Fibroblast of the aortic adventitia (primary cell): ENCODE measurements around the gene ATG10. TPM values are rescaled to one million over a fixed set of nuclear protein-coding genes. Genes with fewer than 3 reads are reported as not detected.

ENCODE experiments used
- DNase-seq: peaks from one replicate; pipeline ENCODE4 v3.0.0-alpha.2; 2010; ENCODE audit warnings: low read depth
- H3K4me3 ChIP-seq: 2 replicates; pipeline ENCODE4 v1.5.1; 2011; ENCODE audit warnings: low read depth, mild to moderate bottlenecking, control low read depth, low read length, moderate library complexity
- CTCF ChIP-seq: IDR thresholded peaks from 2 replicates; pipeline ENCODE4 v1.5.1; 2011; ENCODE audit warnings: mild to moderate bottlenecking, low read length, control low read depth, inconsistent platforms; ENCODE audit not compliant: insufficient read depth
- total RNA-seq: library from RNA; depleted of rRNA; stranded (reverse); fragments of >200 nt; gene quantifications from 2 replicates; pipeline ENCODE4 v1.2.3, GENCODE V29; 2012; ENCODE audit warnings: low replicate concordance

ATG10 gene
- total RNA-seq, 1 donor: 8.8 TPM

GRCh38 chr5:82276800-82277612, 305.2 kb downstream of the ATG10 start:
- DNase-seq: no peak
- no peak for TF ChIP-seq CTCF
- H3K4me3 ChIP-seq: peak overlapping the region; percentile 93

- peak; percentile 16 for DNase-seq
- TF ChIP-seq CTCF: no peak
- H3K4me3 ChIP-seq: peak overlapping the region; percentile 93
Observed at GRCh38 chr5:82277613-82277986, 305.8 kb downstream of the ATG10 start.

DNA sequence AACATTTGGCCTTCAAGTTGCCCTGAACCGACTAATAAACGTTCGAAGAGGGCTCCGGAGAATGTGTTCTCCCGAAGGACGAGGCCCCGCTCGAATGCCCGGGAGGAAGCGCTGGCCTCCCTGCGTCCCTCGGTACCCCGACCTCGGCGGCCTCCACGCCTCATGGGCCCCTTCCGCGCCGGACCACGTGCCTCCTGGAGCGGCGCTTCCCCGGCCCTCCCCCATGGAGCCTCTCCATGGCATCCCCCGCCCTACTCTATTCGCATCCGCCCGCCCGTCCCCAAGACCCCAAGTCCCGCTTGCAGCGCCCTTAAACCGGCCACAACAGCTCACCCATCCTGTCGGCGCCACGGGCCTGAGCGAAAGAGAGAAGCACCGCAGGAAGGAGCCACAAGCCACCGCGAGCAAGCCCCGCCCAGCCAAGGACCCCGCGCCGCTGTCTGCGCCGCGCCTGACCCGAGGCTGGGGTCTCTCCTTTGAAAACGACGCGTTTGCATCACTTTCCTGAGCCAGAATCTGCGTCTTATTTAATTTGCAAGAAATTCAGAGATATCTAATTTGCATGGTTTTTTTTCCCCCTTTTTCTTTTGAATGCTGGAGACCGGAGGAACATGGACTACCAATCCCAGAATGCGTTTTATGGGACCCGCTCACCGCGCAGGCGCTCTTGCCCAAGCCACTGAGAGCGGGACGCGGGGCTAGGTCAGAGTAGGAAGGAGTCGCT, 306.3 kb downstream of the ATG10 start, which contains the start of gene RPS23:
Gene RPS23, minus strand, starts transcription at position 368 of the 724 bp plus-strand sequence. Its CDS starts 31 bp downstream, at position 337.
- peak within 1 kb of the TSS; percentile 93 for H3K4me3 ChIP-seq
- TF ChIP-seq CTCF: no peak
- DNase-seq: peak; percentile 94

- TF ChIP-seq CTCF: no peak
- DNase-seq: no peak
- H3K4me3 ChIP-seq: peak overlapping the region; percentile 93
Observed at GRCh38 chr5:82278711-82279370, 307.0 kb downstream of the ATG10 start.

GRCh38 chr5:82283893-82284292, 312.1 kb downstream of the ATG10 start:
- no peak for DNase-seq
- TF ChIP-seq CTCF: no peak
- H3K4me3 ChIP-seq: no peak overlapping the region

DNA sequence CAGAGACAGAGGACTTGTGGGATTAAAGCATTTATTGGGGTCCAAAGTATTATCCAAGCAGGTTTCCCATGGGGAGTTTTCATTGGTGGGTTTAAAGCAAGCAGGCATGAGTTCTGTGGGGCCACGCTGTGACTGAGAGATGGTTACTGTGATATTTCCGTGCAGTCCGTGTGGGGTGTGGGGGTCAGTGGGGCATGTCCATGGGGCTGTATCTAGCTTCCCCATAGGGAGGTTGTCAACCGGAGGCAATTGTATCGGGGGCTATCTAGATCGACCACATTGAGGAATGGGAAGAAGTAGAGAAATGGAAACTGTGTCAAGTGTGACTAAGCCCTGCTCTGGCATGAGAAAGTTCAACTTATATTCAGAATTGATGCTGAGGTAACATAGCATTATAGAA, 313.4 kb downstream of the ATG10 start:
- no peak overlapping the region for H3K4me3 ChIP-seq
- no peak for TF ChIP-seq CTCF
- DNase-seq: no peak
